BLaER1 treated with 17β-estradiol and CSF1 and Interleukin-3, amounts not matched to agents 10 nM and 100 nM (cell line): ENCODE results near the gene TMEM14C.
A peak's percentile ranks its signal among the peaks of the same experiment; 100 is the strongest.

Source experiments
- H3K27ac ChIP-seq, 11 experiments: shearing (Covaris generic); formaldehyde crosslinking; 2 replicates each; pipeline ENCODE4 v1.8.1; 2022
- H3K27me3 ChIP-seq, 11 experiments: shearing (Covaris generic); formaldehyde crosslinking; 2 replicates each; pipeline ENCODE4 v1.8.1; 2022
- H3K36me3 ChIP-seq, 11 experiments: shearing (Covaris generic); formaldehyde crosslinking; 2 replicates each; pipeline ENCODE4 v1.8.1; 2022
- H3K4me1 ChIP-seq, 10 experiments: shearing (Covaris generic); formaldehyde crosslinking; 2 replicates each; pipeline ENCODE4 v1.8.1; 2022
- H3K4me2 ChIP-seq, 11 experiments: shearing (Covaris generic); formaldehyde crosslinking; 2 replicates each; pipeline ENCODE4 v1.8.1; 2022
- H3K4me3 ChIP-seq, 10 experiments: shearing (Covaris generic); formaldehyde crosslinking; 2 replicates each; pipeline ENCODE4 v1.8.1; 2022
- H3K9ac ChIP-seq, 11 experiments: shearing (Covaris generic); formaldehyde crosslinking; 2 replicates each; pipeline ENCODE4 v1.8.1; 2022
- H3K9me3 ChIP-seq, 11 experiments: shearing (Covaris generic); formaldehyde crosslinking; replicated peaks in 1 of 11; 2 replicates each; pipeline ENCODE4 v1.8.1; 2022
- H4K20me1 ChIP-seq, 11 experiments: shearing (Covaris generic); formaldehyde crosslinking; 2 replicates each; pipeline ENCODE4 v1.8.1; 2022
- Cebpa-rat ChIP-seq, 11 experiments: shearing (Covaris generic); IDR thresholded peaks; 2 replicates each; pipeline ENCODE4 v1.8.1; 2022

Gene TMEM14C

DNA sequence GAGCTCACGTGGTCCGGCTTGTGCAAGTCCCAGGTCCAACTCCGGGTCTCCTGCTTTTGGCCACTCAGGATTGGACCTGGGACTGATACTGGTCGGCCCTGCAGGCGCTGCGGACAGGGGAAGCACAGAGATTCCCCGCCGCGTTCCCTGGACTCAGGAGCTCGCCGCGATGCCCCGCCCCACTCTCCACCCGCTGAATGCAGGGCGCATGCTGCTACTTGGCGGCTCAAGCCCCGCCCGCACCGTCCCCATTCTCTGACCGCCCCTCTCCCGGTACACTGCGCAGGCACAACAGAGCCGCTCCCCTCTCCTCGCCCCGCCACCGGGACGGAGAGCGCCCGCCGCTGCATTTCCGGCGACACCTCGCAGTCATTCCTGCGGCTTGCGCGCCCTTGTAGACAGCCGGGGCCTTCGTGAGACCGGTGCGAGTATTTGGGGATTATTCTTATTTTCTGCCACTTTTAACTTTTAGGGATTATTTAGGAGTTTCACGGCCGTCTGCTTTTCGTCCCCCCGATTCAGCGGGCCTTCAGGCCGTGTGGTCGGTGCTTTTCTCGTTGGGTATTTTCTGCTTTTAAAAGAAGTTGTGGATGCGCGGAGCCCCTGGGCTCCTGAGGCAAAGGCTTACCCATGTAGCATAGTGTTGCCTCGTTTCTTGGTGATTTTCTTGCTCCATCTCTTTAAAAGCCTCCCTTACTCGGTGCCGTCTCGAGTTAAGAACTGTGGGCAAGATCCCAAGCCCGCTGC lies at the start of gene TMEM14C:
Gene TMEM14C (plus strand): TSS at position 251 of the 747 bp plus-strand sequence. CDS start 1,544 bp downstream, outside the sequence.
- H3K27me3 ChIP-seq: no peaks in the 10 kb centered on the region
- H3K4me3 ChIP-seq: peak within 1 kb of the TSS; percentile 63 to 75 (median 70)
- H3K4me1 ChIP-seq: peaks cover 34 to 67% (median 48%) of the 10 kb centered on the region in 10 experiments
- peak within 1 kb of the TSS; percentile 77 to 96 (median 90) for H3K4me2 ChIP-seq
- peaks cover 7 to 37% (median 19%) of the 10 kb centered on the region in 11 experiments; a peak in 17 of 22 replicates for H3K36me3 ChIP-seq
- H3K9ac ChIP-seq: peak within 1 kb of the TSS; percentile 74 to 86 (median 81)
- H3K9me3 ChIP-seq: peaks cover 18 to 30% (median 26%) of the 10 kb centered on the region in 11 experiments
- TF ChIP-seq Cebpa-rat (IDR thresholded peaks at IDR 0.05): no peak
- H3K27ac ChIP-seq: peak within 1 kb of the TSS; percentile 55 to 84 (median 77)
- no peaks in the 10 kb centered on the region for H4K20me1 ChIP-seq

DNA sequence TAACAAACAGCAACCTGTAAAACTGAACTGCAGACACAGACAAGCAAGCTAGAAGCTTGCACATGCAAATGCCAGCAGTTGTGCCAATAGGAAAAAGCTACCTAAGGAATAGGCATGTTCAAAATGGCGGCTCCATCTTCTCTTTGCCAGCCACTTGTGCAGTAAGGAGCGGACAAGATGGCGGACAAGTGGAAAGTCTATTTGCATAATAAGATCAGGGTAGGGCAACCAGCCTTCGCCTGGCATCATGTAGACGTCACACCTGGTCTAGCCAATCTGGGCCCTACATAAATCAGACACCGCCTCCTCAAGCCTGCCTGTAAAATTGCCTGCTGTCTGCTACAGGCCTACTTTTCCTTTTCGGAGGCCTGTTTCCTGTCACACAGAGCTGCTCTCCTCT lies 46.5 kb upstream of the TMEM14C start:
- H3K4me3 ChIP-seq: no peak overlapping the region
- no peaks in the 10 kb centered on the region for H3K36me3 ChIP-seq
- H3K9ac ChIP-seq: no peak overlapping the region
- no peak overlapping the region for H3K4me2 ChIP-seq
- H3K9me3 ChIP-seq: peaks cover 0 to under 1% (median 0%) of the 10 kb centered on the region in 11 experiments; a peak in 4 of 22 replicates
- no peak overlapping the region for H3K27ac ChIP-seq
- H4K20me1 ChIP-seq: no peaks in the 10 kb centered on the region
- H3K27me3 ChIP-seq: no peaks in the 10 kb centered on the region
- no peaks in the 10 kb centered on the region for H3K4me1 ChIP-seq
- no peak for TF ChIP-seq Cebpa-rat (IDR thresholded peaks at IDR 0.05)

DNA sequence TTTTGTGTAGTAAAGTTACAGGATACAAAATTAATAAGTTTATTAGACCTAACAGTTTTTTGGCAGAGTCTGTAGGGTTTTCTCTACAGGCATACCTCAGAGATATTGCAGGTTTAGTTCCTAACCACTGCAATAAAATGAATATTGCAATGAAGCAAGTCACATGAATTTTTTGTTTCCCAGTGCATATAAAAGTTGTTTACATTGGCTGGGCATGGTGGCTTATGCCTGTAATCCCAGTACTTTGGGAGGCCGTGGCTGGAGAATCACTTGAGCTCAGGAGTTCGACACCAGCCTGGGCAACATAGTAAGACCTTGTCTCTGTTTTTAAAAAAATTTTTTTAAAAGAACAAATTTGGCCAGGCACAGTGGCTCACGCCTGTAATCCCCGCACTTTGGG lies 44.4 kb upstream of the TMEM14C start:
- Histone ChIP-seq H3K36me3 (peaks cover 0 to 4% (median 0%) of the 10 kb centered on the region in 11 experiments; a peak in 1 of 22 replicates), H4K20me1 (no peaks in the 10 kb centered on the region), H3K27me3 (no peaks in the 10 kb centered on the region), H3K4me1 (no peaks in the 10 kb centered on the region), H3K4me2 (no peak overlapping the region), H3K4me3 (no peak overlapping the region), H3K27ac (no peak overlapping the region), H3K9me3 (peaks cover 0 to 13% (median 8%) of the 10 kb centered on the region in 11 experiments; a peak in 18 of 22 replicates), H3K9ac (no peak overlapping the region)
- TF ChIP-seq Cebpa-rat (IDR thresholded peaks at IDR 0.05): no peak

DNA sequence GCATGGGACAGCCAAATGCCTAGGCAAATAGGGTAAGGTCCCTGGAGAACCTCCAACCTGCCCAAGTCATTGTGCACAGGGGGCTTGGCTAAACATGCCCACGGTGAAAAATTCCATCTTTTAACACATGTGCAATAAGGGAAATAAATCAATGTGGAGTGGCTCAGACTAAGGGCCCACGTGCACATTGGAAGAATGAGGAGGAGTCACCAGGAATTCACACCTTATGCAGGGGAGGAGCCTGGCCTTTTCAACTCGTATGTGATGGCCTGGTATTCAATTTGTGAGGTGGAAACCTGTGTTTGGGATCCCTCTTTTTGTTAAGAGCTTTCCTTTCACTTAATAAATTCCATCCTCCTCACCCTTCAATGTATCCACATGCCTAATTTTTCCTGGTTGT lies 41.1 kb upstream of the TMEM14C start:
- no peak overlapping the region for H3K9ac ChIP-seq
- no peaks in the 10 kb centered on the region for H3K27me3 ChIP-seq
- H3K27ac ChIP-seq: no peak overlapping the region
- H3K9me3 ChIP-seq: peaks cover 0 to 13% (median 8%) of the 10 kb centered on the region in 11 experiments; a peak in 18 of 22 replicates
- peaks cover 0 to 4% (median 0%) of the 10 kb centered on the region in 11 experiments; a peak in 1 of 22 replicates for H3K36me3 ChIP-seq
- no peak overlapping the region for H3K4me2 ChIP-seq
- no peaks in the 10 kb centered on the region for H4K20me1 ChIP-seq
- H3K4me3 ChIP-seq: no peak overlapping the region
- H3K4me1 ChIP-seq: peaks cover 0 to 15% (median 3%) of the 10 kb centered on the region in 10 experiments; a peak in 7 of 20 replicates
- no peak for TF ChIP-seq Cebpa-rat (IDR thresholded peaks at IDR 0.05)

DNA sequence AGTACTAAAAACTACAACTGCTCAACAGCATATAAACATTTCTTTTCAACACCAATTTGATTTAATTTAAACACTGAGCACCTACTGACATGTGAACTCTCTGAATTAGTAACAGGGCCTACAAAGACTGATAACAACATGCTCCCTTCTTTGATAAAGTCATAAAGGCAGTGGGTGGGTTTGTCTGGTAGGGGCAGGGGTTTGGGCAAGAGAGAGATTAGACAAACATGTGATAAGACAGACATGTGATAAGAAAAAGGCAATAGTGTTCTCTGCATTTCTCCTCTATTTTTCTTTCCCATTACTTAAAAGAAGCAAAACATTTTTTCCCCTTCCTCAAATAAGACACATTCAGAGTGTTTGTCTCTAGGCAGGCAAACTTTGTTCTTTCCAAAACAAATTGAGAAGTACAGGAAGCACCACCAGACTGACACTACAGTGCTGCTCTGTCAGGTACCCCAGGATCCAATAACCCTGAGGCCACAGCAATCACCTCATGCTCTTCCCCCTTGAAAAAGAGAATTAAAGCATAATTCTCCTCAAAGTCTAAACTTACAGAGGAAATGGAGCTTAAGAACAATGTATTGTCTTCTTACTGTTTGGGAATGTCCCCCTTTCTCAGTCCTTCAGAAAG lies 40.4 kb upstream of the TMEM14C start:
- Histone ChIP-seq H3K4me3 (no peak overlapping the region), H3K27ac (no peak overlapping the region), H3K4me1 (peaks cover 0 to 15% (median 3%) of the 10 kb centered on the region in 10 experiments; a peak in 7 of 20 replicates), H3K4me2 (no peak overlapping the region), H3K27me3 (no peaks in the 10 kb centered on the region), H3K36me3 (peaks cover 0 to 4% (median 0%) of the 10 kb centered on the region in 11 experiments; a peak in 1 of 22 replicates), H3K9me3 (peaks cover 0 to 13% (median 8%) of the 10 kb centered on the region in 11 experiments; a peak in 18 of 22 replicates), H3K9ac (no peak overlapping the region), H4K20me1 (no peaks in the 10 kb centered on the region)
- TF ChIP-seq Cebpa-rat (IDR thresholded peaks at IDR 0.05): no peak

GRCh38 chr6:10684618-10685017 lies 38.3 kb upstream of the TMEM14C start:
- H3K9ac ChIP-seq: no peak overlapping the region
- peaks cover 0 to 15% (median 3%) of the 10 kb centered on the region in 10 experiments; a peak in 7 of 20 replicates for H3K4me1 ChIP-seq
- H3K36me3 ChIP-seq: peaks cover 0 to 4% (median 0%) of the 10 kb centered on the region in 11 experiments; a peak in 1 of 22 replicates
- no peaks in the 10 kb centered on the region for H4K20me1 ChIP-seq
- no peak overlapping the region for H3K4me3 ChIP-seq
- H3K27ac ChIP-seq: no peak overlapping the region
- no peaks in the 10 kb centered on the region for H3K27me3 ChIP-seq
- H3K9me3 ChIP-seq: peaks cover 0 to 13% (median 8%) of the 10 kb centered on the region in 11 experiments; a peak in 18 of 22 replicates
- peak overlapping the region in 3 of 11 experiments; percentile 9 to 52 (median 46); a peak in 5 of 22 replicates for H3K4me2 ChIP-seq
- TF ChIP-seq Cebpa-rat (IDR thresholded peaks at IDR 0.05): no peak

GRCh38 chr6:10685092-10685915 lies 37.6 kb upstream of the TMEM14C start:
- no peak overlapping the region for H3K4me3 ChIP-seq
- peaks cover 0 to 13% (median 8%) of the 10 kb centered on the region in 11 experiments; a peak in 18 of 22 replicates for H3K9me3 ChIP-seq
- peak overlapping the region in 2 of 11 experiments; percentile 9 to 46; a peak in 2 of 22 replicates for H3K4me2 ChIP-seq
- no peak overlapping the region for H3K9ac ChIP-seq
- TF ChIP-seq Cebpa-rat (IDR thresholded peaks at IDR 0.05): no peak
- no peaks in the 10 kb centered on the region for H4K20me1 ChIP-seq
- peaks cover 0 to 4% (median 0%) of the 10 kb centered on the region in 11 experiments; a peak in 1 of 22 replicates for H3K36me3 ChIP-seq
- H3K27me3 ChIP-seq: no peaks in the 10 kb centered on the region
- H3K27ac ChIP-seq: no peak overlapping the region
- H3K4me1 ChIP-seq: peaks cover 0 to 15% (median 3%) of the 10 kb centered on the region in 10 experiments; a peak in 7 of 20 replicates

DNA sequence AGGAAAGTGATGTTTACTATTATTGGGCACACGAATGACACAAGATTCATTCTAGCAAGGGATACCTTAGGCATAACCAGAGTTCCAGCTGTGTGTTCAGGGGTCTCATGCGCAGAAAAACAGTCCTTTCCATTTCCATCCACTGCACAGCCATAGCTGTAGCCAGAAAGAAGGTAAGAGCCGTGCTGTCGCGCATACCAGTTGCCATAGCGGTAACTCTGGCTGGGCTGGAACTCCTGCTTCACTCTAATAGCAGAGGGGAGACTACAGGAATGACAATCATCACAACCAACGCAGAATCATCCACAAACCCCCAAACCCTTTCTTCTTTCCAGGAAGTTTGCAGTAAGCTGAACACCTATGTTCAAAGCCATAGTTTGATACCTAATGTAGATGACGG lies 36.0 kb upstream of the TMEM14C start:
- TF ChIP-seq Cebpa-rat (IDR thresholded peaks at IDR 0.05): no peak
- Histone ChIP-seq H3K4me2 (no peak overlapping the region), H3K9me3 (peaks cover 0 to 8% (median 4%) of the 10 kb centered on the region in 11 experiments; a peak in 18 of 22 replicates), H3K4me3 (no peak overlapping the region), H3K4me1 (peaks cover 0 to 28% (median 4%) of the 10 kb centered on the region in 10 experiments; a peak in 8 of 20 replicates), H3K27me3 (no peaks in the 10 kb centered on the region), H3K36me3 (0 out of 22 replicates have a peak, but pooled peaks cover 0 to under 1% (median 0%) of the 10 kb centered on the region in 11 experiments), H4K20me1 (no peaks in the 10 kb centered on the region), H3K27ac (no peak overlapping the region), H3K9ac (no peak overlapping the region)
